ENCODE measurements around the gene MED27.

DNA sequence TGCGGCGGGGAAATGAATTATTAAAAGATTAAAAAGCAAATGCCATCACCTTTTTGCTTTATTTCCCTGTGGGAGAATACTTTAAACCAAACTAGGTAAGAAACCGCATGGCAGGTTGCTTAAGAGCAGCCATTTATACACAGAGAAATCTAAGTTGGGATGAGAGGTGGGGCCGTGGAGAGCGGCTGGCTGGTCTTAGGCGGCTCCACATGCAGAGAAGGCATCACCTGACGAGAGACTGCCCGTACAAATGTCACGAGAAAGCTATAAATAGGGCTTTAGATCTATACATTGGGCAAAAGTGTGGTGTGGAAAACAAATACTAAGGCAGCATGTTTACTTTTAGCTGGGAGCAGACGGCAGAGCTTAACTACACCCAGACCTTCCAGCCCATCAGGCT is 39.4 kb downstream of the MED27 start:
- TF ChIP-seq, protein P1, sequence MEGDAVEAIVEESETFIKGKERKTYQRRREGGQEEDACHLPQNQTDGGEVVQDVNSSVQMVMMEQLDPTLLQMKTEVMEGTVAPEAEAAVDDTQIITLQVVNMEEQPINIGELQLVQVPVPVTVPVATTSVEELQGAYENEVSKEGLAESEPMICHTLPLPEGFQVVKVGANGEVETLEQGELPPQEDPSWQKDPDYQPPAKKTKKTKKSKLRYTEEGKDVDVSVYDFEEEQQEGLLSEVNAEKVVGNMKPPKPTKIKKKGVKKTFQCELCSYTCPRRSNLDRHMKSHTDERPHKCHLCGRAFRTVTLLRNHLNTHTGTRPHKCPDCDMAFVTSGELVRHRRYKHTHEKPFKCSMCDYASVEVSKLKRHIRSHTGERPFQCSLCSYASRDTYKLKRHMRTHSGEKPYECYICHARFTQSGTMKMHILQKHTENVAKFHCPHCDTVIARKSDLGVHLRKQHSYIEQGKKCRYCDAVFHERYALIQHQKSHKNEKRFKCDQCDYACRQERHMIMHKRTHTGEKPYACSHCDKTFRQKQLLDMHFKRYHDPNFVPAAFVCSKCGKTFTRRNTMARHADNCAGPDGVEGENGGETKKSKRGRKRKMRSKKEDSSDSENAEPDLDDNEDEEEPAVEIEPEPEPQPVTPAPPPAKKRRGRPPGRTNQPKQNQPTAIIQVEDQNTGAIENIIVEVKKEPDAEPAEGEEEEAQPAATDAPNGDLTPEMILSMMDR (IDR thresholded peaks at IDR 0.05; ENCODE audit: low read depth, low read length): no peak
- TF ChIP-seq MYC (IDR thresholded peaks at IDR 0.05; ENCODE audit: low read depth, low read length) (no peak), POLR2A (IDR thresholded peaks at IDR 0.05; ENCODE audit: extremely low read depth, insufficient read length) (no peak)
- TF ChIP-seq, protein P2, sequence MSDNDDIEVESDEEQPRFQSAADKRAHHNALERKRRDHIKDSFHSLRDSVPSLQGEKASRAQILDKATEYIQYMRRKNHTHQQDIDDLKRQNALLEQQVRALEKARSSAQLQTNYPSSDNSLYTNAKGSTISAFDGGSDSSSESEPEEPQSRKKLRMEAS (IDR thresholded peaks at IDR 0.05; ENCODE audit: low read depth, low read length): no peak
